HepG2 (cell line): ENCODE results near the gene KIAA0232. TPM values are rescaled to one million over a fixed set of nuclear protein-coding genes. Genes with fewer than 3 reads are reported as not detected.

Experiments used
- MXD4 ChIP-seq: IDR thresholded peaks from 2 replicates; pipeline ENCODE4 v1.6.1; 2016; ENCODE audit warnings: mild to moderate bottlenecking, missing biosample characterization, missing genetic modification reagents
- POLR2A ChIP-seq, 2 experiments: IDR thresholded peaks; 2 replicates each; pipeline ENCODE4 v1.6.1; 2011; ENCODE audit warnings: low read depth in 2 of 2, low read length in 2 of 2, mild to moderate bottlenecking in 1 of 2, moderate library complexity in 1 of 2; ENCODE audit not compliant: insufficient read depth in 1 of 2
- ZBTB20 ChIP-seq: sonication (generic); formaldehyde crosslinking; IDR thresholded peaks from 2 replicates; pipeline ENCODE4 v1.8.1; 2023; ENCODE audit warnings: missing genetic modification reagents, low read depth, mild to moderate bottlenecking, borderline replicate concordance
- ZNF724P ChIP-seq: sonication (generic); formaldehyde crosslinking; IDR thresholded peaks from 2 replicates; pipeline ENCODE4 v1.8.0; 2022; ENCODE audit warnings: missing genetic modification reagents, borderline replicate concordance
- polyA plus RNA-seq, 8 experiments: library from polyadenylated mRNA; depleted of rRNA in 3 of 8; stranded (reverse) in 7 of 8; unstranded in 1 of 8; fragments of >200 nt; fragmentation: Illumina TruSeq in 4 of 8; extraction: Trizol in 4 of 8; gene quantifications; 2 replicates each; pipeline versions ENCODE4 v1.2.1 to v1.2.3, GENCODE V29; 2011 to 2016; ENCODE audit warnings: low read depth in 4 of 8, missing spikeins in 1 of 8, mixed read lengths in 1 of 8; ENCODE audit not compliant: insufficient read depth in 1 of 8
- total RNA-seq, 5 experiments: library from RNA; depleted of rRNA; stranded (reverse); fragments of >200 nt; fragmentation: Illumina TruSeq; extraction: Trizol; gene quantifications; 2 replicates each; pipeline ENCODE4 v1.2.3, GENCODE V29; 2016; ENCODE audit warnings: low read depth in 1 of 5
- TF ChIP-seq, protein P1 (sequence below): sonication (generic); formaldehyde crosslinking; conservative IDR thresholded peaks from 2 replicates; pipeline ENCODE4 v1.4.0; 2020; ENCODE audit warnings: mild to moderate bottlenecking, missing genetic modification reagents, moderate library complexity
- TF ChIP-seq, protein P2 (sequence below): IDR thresholded peaks from 2 replicates; pipeline ENCODE4 v1.6.1; 2016; ENCODE audit warnings: mild to moderate bottlenecking
- TF ChIP-seq, protein P3 (sequence below): sonication (generic); formaldehyde crosslinking; IDR thresholded peaks from 2 replicates; pipeline ENCODE4 v1.4.0; 2020; ENCODE audit warnings: missing genetic modification reagents
- TF ChIP-seq, protein P4 (sequence below): IDR thresholded peaks from 2 replicates; pipeline ENCODE4 v1.6.1; 2018; ENCODE audit warnings: missing genetic modification reagents, mild to moderate bottlenecking, missing compliant biosample characterization
- TF ChIP-seq, protein P5 (sequence below): sonication (generic); formaldehyde crosslinking; IDR thresholded peaks from 2 replicates; pipeline ENCODE4 v1.4.0; 2020; ENCODE audit warnings: missing genetic modification reagents

Gene KIAA0232
- total and polyA plus RNA-seq, 2 of the 13 experiments (the other 11 are each of a cell fraction or from before 2014, with no cell fraction given): 7.8 to 17.1 TPM

DNA sequence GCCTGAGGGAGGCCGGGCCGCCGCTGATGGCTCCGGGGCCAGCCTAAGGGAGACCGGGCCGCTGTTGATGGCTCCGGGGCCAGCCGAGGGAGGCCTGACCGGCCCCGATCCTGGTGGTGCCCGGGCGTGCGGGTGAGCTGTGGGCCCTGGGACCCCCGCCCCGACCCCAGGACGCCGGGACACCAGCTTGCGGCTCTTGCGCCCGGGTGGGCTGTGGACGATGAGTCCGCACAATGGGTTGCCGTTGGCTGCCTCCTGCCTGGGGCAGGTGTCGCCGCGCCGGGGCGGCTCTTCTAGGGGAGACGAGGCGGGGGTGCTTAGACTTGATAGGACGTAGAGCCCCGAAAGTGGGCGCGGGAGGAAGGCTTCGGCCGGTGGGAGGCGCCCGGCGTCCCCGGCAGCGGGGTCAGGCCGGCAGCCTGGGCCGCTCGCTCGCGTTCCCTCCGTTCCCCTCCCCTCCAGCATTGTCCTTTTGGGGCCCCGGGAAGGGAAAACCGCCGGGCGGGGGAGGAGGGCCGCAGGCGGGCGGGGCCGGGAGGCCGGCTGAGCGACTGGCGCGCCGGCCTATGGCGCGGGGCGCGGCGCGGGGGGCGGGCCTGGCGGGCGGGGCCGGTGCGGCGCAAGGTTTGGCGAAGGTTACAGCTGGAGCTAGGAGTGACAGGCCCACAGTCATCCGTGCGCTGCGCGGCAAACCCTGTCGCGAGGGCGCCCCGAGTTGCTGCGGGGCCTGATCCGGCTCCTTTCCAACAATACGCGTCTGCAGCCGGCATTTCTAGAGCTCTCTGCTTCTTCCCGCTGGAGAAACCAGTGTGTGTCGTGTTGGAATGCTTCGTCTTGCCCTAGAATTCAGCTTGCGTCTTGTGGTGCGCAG is 819 bp downstream of the KIAA0232 start (continued):
- TF ChIP-seq, protein P1, sequence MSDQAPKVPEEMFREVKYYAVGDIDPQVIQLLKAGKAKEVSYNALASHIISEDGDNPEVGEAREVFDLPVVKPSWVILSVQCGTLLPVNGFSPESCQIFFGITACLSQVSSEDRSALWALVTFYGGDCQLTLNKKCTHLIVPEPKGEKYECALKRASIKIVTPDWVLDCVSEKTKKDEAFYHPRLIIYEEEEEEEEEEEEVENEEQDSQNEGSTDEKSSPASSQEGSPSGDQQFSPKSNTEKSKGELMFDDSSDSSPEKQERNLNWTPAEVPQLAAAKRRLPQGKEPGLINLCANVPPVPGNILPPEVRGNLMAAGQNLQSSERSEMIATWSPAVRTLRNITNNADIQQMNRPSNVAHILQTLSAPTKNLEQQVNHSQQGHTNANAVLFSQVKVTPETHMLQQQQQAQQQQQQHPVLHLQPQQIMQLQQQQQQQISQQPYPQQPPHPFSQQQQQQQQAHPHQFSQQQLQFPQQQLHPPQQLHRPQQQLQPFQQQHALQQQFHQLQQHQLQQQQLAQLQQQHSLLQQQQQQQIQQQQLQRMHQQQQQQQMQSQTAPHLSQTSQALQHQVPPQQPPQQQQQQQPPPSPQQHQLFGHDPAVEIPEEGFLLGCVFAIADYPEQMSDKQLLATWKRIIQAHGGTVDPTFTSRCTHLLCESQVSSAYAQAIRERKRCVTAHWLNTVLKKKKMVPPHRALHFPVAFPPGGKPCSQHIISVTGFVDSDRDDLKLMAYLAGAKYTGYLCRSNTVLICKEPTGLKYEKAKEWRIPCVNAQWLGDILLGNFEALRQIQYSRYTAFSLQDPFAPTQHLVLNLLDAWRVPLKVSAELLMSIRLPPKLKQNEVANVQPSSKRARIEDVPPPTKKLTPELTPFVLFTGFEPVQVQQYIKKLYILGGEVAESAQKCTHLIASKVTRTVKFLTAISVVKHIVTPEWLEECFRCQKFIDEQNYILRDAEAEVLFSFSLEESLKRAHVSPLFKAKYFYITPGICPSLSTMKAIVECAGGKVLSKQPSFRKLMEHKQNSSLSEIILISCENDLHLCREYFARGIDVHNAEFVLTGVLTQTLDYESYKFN (CRISPR knock-in tag): peak; percentile 49
- peak; percentile 55; the same call in 1 of the 2 replicates for TF ChIP-seq ZNF724P
- TF ChIP-seq ZBTB20 (CRISPR knock-in tag): no peak
- peak; percentile 62; the same call in 1 of the 2 replicates for TF ChIP-seq MXD4
- TF ChIP-seq, protein P2, sequence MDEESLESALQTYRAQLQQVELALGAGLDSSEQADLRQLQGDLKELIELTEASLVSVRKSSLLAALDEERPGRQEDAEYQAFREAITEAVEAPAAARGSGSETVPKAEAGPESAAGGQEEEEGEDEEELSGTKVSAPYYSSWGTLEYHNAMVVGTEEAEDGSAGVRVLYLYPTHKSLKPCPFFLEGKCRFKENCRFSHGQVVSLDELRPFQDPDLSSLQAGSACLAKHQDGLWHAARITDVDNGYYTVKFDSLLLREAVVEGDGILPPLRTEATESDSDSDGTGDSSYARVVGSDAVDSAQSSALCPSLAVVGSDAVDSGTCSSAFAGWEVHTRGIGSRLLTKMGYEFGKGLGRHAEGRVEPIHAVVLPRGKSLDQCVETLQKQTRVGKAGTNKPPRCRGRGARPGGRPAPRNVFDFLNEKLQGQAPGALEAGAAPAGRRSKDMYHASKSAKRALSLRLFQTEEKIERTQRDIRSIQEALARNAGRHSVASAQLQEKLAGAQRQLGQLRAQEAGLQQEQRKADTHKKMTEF: peak; percentile 48; the same call in 1 of the 2 replicates
- TF ChIP-seq POLR2A (IDR thresholded peaks at IDR 0.05; ENCODE audit: insufficient read depth in 1 of 2, low read depth in 2 of 2, low read length in 2 of 2): peak in 1 of 2 experiments; percentile 58; a peak in 2 of 4 replicates
- TF ChIP-seq, protein P3, sequence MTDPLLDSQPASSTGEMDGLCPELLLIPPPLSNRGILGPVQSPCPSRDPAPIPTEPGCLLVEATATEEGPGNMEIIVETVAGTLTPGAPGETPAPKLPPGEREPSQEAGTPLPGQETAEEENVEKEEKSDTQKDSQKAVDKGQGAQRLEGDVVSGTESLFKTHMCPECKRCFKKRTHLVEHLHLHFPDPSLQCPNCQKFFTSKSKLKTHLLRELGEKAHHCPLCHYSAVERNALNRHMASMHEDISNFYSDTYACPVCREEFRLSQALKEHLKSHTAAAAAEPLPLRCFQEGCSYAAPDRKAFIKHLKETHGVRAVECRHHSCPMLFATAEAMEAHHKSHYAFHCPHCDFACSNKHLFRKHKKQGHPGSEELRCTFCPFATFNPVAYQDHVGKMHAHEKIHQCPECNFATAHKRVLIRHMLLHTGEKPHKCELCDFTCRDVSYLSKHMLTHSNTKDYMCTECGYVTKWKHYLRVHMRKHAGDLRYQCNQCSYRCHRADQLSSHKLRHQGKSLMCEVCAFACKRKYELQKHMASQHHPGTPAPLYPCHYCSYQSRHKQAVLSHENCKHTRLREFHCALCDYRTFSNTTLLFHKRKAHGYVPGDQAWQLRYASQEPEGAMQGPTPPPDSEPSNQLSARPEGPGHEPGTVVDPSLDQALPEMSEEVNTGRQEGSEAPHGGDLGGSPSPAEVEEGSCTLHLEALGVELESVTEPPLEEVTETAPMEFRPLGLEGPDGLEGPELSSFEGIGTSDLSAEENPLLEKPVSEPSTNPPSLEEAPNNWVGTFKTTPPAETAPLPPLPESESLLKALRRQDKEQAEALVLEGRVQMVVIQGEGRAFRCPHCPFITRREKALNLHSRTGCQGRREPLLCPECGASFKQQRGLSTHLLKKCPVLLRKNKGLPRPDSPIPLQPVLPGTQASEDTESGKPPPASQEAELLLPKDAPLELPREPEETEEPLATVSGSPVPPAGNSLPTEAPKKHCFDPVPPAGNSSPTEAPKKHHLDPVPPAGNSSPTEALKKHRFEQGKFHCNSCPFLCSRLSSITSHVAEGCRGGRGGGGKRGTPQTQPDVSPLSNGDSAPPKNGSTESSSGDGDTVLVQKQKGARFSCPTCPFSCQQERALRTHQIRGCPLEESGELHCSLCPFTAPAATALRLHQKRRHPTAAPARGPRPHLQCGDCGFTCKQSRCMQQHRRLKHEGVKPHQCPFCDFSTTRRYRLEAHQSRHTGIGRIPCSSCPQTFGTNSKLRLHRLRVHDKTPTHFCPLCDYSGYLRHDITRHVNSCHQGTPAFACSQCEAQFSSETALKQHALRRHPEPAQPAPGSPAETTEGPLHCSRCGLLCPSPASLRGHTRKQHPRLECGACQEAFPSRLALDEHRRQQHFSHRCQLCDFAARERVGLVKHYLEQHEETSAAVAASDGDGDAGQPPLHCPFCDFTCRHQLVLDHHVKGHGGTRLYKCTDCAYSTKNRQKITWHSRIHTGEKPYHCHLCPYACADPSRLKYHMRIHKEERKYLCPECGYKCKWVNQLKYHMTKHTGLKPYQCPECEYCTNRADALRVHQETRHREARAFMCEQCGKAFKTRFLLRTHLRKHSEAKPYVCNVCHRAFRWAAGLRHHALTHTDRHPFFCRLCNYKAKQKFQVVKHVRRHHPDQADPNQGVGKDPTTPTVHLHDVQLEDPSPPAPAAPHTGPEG (CRISPR knock-in tag): no peak
- TF ChIP-seq, protein P4, sequence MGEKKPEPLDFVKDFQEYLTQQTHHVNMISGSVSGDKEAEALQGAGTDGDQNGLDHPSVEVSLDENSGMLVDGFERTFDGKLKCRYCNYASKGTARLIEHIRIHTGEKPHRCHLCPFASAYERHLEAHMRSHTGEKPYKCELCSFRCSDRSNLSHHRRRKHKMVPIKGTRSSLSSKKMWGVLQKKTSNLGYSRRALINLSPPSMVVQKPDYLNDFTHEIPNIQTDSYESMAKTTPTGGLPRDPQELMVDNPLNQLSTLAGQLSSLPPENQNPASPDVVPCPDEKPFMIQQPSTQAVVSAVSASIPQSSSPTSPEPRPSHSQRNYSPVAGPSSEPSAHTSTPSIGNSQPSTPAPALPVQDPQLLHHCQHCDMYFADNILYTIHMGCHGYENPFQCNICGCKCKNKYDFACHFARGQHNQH (CRISPR knock-in tag): peak; percentile 41; the same call in 1 of the 2 replicates
- TF ChIP-seq, protein P5, sequence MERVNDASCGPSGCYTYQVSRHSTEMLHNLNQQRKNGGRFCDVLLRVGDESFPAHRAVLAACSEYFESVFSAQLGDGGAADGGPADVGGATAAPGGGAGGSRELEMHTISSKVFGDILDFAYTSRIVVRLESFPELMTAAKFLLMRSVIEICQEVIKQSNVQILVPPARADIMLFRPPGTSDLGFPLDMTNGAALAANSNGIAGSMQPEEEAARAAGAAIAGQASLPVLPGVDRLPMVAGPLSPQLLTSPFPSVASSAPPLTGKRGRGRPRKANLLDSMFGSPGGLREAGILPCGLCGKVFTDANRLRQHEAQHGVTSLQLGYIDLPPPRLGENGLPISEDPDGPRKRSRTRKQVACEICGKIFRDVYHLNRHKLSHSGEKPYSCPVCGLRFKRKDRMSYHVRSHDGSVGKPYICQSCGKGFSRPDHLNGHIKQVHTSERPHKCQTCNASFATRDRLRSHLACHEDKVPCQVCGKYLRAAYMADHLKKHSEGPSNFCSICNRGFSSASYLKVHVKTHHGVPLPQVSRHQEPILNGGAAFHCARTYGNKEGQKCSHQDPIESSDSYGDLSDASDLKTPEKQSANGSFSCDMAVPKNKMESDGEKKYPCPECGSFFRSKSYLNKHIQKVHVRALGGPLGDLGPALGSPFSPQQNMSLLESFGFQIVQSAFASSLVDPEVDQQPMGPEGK (CRISPR knock-in tag): peak; percentile 71
